ENCODE measurements around the gene CELA2A.
"Not testable (repeated sequence)": the region's sequence is repeated elsewhere in the genome, so short reads cannot be mapped to it uniquely, and the experiment has no call there.

CELA2A gene

DNA sequence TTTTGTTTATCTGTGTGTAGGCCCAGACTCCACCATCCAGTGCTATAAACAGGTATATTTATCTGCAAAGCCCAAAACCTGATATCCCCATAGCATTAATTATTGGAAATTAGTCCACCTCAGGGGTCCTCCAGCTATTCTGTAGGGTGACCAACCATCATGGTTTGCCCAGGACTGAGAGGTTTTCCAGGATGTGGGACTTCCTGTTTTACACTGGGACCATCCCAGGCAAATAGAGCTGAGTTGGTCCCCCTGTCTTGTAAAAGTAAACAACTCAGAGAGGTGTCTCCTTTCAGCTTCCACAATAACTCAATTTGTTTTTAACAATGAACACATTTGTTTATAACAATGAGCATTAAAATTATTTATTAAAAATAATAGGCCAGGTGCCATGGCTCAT, 11.6 kb downstream of the CELA2A start:
- no peak for DNase-seq (ENCODE audit: low spot score)

DNA sequence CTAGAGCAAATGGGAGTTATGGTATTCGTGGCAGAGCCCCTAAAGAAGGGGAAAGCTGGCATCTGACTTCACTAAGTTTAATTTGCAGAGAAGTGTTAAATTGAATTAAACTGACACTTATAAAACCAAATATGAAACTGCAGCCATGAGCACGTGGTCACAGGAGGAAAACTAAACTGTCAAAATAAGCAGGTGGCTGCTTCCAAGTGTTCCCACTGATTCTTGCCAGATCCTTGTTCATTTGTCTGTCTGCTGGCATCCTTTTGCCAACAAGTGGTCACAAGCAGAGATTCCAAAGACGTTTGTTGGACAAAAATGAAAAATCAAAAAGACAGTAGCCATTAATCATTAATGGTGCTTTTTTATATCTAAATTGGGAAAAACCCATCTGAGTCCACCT, 12.8 kb downstream of the CELA2A start:
- no peak for DNase-seq (ENCODE audit: low spot score)

DNA sequence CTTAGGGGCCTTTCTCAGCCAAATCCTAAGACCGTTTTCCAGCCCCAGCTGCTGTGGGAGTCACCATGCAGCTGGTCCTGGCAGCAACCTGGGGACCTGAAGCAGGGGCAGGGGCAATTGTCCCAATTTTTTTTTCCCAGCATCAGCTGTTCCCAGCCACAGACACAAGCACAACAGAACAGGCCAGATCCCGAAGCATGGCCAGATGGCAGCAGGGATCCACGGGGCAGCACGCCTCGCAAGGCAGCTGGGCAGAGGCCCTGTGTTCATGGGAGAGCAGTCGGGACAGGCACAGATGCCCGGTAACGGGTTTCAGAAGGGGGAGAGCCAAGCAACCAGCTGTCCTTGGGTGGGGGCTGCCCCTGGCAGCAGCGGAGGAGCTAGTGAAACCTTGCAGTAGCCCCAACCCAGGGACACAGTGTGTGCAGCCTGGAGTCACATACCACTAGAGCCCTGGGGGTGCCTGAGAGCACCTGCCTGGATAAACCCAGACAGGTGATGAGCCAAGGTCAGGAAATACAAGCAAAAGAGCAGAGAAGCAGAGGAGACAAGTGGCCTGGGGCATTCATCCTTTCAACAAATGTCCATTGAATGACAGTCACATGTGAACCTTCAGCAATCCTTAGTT, 13.4 kb downstream of the CELA2A start:
- DNase-seq (ENCODE audit: low spot score): not testable (repeated sequence)

DNA sequence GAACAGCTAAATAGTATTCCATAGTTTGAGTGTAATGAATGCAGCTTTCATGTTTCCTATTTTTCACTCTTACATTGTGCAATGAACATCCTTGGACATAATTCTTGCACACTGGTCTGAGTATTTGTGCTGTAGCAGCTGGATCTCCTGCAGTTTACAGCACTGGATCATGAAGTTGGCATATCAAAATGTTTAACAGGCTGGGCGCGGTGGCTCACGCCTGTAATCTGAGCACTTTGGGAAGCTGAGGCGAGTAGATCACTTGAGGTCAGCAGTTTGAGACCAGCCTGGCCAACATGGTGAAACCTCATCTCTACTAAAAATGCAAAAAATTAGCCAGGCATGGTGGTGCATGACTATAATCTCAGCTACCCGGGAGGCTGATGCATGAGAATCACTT, 14.5 kb downstream of the CELA2A start:
- DNase-seq (ENCODE audit: low spot score): not testable (repeated sequence)

DNA sequence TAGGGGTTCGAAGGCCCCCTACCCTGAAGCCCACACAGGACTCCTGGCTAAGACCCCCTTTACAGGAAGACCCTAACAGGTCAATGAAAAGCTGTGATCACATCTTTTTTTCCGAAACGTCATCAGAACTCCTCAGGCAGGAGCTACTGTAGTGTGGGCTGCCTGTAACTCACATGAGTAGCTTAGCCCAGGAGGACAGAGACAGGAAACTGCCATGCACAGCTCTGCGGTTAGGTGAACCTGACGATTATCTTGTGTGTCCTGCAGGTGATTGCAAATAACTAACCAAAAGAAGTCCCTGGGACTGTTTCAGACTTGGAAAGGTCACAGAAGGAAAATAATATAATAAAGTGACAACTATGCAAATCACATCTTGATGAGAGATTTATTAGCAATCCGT, 15.2 kb downstream of the CELA2A start:
- not testable (repeated sequence) for DNase-seq (ENCODE audit: low spot score)

DNA sequence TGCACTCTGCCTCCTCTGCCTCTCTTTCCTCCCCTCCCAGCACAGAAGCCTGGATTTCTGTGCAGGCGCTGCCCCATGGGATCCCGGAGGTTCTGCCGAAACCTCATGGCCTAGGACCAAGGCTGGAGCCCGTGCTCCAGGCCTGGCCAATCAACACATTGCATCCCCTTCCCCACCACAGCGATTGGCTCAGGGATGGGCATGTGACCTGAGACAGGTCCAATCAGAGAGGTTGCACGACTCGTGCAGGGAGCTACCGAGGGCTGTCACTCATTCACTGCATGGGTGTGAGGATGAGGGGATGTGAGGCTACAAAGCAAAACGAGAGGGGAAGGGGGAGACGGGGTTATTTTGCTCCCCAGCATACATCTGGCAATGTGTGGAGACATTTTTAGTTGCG, 16.1 kb downstream of the CELA2A start:
- no peak for DNase-seq (ENCODE audit: low spot score)

DNA sequence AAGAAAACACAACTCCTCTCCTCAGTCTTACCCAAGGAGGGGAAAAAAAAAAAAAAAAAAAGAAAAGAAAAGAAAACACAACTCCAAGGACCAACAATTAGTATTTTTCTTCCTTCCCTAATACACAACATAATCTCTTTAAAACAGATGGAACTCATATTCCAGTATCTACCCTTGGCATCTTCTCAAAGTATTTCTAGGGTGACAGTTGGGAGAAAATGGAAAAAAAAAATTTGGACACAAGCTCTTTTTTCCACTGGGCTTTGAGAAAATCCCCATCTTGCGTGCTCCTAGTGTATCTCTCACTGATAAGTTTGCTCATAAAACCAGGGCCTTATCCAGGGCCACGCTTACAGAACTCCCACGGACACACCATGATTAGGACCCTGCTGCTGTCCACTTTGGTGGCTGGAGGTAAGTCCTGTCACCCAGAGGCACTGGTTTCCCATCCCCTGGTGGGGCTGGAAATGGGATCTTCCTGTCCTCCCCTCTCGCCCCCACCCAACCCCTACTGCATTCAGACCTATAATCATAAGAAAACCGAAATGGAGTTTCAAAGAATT, 19.3 kb downstream of the CELA2A start, which contains the start of gene CELA2B:
Gene CELA2B (plus strand): TSS at position 353 of the 563 bp plus-strand sequence. CDS start 22 bp downstream, at position 375.
- DNase-seq (ENCODE audit: low spot score): no peak

DNA sequence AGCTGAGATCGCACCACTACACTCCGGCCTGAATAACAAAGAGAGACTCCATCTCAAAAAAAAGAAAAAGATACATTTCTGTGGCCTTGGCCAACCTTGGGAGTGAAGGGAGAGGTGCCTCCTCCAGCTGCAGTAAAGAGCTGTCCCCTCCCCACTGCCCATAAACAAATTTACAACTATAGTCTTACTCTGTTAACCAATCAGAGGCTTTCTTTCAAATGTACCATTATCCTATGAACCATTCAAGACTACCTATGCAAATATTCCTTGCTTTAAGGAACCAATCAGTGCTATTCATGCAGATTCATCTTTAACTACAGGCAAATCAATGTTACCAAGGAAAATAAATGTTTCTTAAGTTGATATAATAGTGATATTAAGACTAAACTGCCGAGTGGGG, 20.4 kb downstream of the CELA2A start:
- DNase-seq (ENCODE audit: low spot score): no peak

DNA sequence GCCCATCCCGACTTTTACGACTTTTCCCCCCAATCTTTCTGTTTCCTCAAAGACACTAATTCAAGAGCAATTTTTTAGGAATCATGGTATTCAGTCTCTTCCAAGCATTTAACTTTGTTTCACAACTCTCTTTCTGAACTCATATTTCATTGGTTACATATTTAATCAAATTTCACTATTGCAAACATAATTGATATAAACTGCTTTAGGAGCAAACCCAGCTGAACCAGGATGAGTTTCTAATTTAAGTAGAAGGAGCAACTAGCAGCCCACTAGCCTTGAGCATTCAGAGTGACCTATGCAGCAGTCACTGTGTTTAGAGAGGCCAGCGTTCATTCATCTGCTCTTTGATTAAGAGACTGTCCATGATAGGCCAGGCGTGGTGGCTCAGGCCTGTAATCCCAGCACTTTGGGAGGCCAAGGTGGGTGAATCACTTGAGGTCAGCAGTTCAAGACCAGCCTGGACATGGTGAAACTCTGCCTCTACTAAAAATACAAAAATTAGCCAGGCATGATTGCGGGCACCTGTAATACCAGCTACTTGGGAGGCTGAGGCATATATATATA, 21.2 kb downstream of the CELA2A start:
- no peak for DNase-seq (ENCODE audit: low spot score)

DNA sequence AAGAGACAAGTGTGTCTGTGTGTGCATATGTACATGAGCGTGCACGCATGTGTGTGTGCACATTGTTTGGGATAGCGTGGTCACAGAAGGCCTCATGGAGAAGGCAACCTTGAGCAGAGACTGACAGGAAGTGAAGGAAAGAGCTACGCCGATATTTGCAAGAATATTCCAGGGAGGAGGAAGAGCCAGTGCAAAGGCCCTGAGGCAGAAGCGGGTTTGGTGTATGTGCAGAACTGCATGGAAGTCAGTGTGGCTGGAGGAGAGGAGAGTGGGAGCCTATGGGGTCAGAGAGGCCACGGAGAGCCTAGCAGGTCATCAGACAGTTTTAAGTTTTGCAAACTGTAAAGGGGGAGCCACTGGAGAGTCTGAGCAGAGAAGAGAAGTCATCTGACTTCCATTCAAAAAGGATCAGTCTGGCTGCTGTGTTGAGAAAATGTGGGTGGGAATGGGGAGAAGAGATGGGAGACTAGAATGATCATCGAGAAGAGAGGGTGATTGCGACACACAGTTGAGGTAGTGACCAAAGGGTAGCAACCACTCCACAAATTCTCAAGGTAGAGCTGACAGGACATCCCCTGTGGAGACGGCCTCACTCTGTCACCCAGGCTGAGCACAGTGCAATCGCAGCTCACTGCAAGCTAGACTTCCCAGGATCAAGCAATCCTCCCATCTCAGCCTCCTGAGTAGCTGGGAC, 23.3 kb downstream of the CELA2A start:
- no peak for DNase-seq (ENCODE audit: low spot score)

DNA sequence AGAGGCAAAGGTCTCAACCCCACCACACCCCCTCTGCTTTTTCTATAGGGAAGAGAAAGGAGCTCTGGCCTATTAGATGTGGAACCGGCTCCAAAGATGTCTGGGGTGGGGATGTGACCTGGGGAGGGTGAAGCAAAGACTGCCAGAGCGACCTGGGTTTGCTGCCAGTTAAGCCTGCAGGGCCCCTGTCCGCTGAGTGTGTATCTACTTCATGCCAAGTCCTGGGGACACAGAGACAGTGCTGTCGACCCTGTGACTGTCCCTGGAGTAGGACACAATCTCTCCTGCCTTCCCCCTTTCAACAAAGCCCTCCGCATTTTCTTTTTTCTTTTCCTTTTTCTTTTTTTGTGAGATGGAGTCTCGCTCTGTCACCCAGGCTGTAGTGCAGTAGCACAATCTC, 25.9 kb downstream of the CELA2A start:
- not testable (repeated sequence) for DNase-seq (ENCODE audit: low spot score)

DNA sequence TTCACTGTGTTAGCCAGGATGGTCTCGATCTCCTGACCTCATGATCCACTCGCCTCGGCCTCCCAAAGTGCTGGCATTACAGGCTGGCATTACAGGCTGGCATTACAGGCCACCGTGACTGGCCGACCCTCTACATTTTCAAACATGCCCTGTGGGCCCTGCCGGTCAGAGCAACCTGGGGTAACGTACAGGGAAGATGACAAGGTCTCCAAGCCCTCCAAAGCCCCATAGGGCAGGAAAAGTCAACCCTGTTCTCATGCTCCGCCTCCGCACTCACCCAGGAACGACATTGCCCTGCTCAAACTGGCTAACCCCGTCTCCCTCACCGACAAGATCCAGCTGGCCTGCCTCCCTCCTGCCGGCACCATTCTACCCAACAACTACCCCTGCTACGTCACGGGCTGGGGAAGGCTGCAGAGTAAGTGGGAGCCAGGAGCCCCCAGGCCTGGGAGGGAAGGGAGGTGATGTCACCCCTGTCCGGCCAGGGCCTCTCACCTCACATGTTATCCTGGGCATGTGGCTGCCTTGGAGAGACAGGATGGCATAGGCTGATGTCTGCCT, 26.5 kb downstream of the CELA2A start:
- DNase-seq (ENCODE audit: low spot score): not testable (repeated sequence)

DNA sequence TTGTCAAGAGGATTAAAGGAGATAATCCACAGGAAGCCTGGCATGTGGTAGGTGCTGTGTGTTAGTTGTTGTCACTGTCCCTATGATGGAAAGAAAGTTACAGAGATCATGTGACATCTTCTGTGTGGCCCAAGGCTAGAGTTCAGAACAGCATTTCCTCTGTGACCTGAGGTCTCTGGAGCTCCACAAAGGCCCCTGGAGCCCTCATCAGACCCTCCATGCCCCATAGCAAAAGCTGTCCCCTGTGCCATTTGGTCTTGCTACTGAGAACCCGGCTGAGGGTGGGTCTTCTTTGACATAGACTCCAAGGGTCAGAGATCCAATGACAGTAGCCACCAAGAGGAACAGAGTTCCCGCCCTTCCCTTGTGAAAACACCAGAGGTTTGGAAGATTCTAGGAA, 27.4 kb downstream of the CELA2A start:
- DNase-seq (ENCODE audit: low spot score): no peak

DNA sequence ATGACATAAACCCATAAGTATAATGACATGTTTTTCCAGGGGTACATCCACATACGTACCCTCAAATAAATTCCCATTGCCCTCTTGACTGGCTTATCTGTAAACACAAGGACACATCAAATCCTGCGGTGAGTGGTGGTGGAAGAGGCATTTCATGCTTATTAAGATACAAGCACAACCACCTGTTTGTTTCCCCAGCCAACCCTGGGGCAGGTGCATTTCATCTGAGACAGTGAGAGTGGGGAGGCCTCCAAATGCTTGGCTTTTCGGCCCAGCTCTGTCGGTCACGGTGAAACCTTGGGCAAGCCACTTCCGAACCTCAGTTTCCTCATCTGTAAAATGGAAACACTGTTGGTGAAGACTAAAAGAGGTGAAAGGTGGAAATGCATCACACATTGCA, 27.9 kb downstream of the CELA2A start:
- DNase-seq (ENCODE audit: low spot score): not testable (repeated sequence)

DNA sequence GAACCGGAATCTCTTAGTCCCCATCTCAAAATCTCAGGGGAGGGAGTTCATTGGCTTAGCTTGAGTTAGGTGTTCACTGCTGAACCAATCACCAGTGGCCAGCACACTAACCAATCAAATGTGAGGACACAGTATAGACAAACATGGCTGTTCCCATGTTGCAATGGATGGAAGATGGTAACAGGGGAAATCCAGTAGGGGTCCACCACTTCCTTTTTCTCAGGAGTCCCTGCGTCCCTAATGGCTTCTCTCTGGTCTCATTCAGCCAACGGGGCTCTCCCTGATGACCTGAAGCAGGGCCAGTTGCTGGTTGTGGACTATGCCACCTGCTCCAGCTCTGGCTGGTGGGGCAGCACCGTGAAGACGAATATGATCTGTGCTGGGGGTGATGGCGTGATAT, 29.1 kb downstream of the CELA2A start:
- no peak for DNase-seq (ENCODE audit: low spot score)

DNA sequence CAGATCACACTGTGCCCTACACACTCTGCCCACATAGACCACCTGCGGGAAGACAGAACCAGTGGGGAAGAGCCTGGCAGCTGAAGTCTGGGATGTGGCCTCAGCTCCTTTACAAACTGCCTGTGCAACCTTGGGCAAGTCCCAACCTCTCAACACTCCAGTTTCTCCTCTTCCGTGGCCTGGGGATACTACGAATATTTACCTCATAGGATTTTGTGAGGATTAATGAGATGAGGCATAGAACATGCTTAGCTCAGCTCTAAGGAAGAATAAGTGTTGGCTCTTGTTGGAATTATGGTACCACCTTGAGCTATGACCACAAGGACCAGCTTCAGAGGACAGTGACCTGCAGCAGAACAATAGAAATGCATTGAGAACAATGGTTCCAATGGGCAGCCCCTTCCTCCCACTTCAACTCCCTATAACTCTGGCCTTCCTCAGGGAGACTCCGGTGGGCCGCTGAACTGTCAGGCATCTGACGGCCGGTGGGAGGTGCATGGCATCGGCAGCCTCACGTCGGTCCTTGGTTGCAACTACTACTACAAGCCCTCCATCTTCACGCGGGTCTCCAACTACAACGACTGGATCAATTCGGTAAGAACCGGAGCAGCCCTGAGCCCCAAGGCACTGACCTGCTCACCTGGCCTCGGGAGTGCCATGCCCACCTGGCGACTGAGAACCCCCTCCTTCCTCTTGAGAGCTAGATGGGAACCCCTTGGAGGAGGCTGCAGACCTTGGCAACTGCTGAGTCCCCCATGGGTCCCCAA, 30.5 kb downstream of the CELA2A start:
- not testable (repeated sequence) for DNase-seq (ENCODE audit: low spot score)

DNA sequence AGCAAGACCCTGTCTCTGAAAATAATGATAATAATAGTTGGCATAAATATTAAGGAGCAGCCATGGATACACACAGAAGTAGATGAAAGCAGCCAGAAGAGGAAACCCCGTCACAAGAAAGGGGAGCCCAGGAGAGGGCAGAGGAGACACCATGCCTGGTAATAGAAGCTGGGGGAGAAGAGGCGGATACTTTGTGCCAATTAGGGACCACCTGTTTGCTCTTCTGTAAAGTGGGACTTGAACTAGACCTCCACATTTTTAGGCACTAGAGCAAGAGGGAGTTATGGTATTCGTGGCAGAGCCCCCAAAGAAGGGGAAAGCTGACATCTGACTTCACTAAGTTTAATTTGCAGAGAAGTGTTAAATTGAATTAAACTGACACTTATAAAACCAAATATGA, 31.8 kb downstream of the CELA2A start:
- DNase-seq (ENCODE audit: low spot score): no peak

DNA sequence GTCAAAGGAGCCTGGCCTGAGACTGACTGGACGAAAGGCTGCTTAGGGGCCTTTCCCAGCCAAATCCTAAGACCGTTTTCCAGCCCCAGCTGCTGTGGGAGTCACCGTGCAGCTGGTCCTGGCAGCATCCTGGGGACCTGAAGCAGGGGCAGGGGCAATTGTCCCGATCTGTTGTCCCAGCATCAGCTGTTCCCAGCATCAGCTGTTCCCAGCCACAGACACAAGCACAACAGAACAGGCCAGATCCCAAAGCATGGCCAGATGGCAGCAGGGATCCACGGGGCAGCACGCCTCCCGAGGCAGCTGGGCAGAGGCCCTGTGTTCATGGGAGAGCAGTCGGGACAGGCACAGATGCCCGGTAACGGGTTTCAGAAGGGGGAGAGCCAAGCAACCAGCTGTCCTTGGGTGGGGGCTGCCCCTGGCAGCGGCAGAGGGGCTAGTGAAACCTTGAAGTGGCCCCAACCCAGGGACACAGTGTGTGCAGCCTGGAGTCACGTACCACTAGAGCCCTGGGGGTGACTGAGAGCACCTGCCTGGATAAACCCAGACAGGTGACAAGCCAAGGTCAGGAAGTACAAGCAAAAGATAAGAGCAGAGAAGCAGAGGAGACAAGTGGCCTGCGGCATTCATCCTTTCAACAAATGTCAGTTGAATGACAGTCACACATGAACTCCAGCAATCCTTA, 32.7 kb downstream of the CELA2A start:
- DNase-seq (ENCODE audit: low spot score): no peak

DNA sequence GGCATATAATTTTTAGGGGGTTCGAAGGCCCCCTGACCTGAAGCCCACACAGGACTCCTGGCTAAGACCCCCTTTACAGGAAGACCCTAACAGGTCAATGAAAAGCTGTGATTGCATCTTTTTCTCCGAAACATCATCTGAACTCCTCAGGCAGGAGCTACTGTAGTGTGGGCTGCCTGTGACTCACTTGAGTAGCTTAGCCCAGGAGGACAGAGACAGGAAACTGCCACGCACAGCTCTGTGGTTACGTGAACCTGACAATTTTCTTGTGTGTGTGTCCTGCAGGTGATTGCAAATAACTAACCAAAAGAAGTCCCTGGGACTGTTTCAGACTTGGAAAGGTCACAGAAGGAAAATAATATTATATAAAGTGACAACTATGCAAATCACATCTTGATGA, 34.5 kb downstream of the CELA2A start:
- DNase-seq (ENCODE audit: low spot score): not testable (repeated sequence)

DNA sequence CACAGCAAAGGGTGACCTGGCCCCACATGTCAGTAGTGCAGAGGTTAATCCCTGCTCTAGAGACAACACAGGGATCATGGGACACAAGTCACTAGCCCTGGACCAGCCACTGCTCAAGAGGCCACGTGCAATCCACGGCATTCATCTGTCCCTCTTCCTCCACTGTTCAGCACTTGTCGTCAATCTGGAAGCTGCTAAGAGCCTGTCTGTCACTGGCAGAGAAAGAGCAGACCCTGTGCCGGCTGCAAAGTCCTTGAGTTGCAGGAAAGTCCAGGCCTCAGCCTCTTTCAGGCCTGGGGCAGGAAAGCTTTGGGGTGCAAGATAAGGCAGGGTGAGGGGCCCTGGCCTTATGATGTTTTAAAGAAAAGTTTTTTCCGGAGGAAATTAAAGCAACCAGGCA, 36.1 kb downstream of the CELA2A start:
- no peak for DNase-seq (ENCODE audit: low spot score)

DNA sequence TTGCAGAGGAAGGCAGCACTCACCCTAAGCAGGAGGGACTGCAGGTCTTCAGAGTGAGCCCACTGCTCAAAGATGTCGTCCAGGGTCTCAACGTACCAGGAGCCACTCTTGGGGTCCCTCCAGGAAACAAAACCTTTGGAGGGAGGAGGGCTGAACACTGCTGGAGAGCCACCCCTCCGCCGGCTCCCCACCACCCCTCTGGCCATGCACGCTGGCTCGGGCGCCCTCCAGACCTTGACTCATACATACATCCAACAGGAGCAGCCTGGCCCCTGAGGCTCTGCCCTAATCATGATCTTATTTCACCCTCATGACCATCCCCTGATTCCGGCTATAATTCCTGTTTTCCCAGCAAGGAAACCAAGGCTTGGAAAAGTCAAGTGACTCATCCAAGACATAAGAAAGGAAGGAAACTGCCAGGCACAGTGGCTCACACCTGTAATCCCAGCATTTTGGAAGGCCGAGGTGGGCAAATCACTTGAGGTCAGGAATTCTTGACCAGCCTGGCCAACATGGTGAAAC, 37.4 kb downstream of the CELA2A start:
- DNase-seq (ENCODE audit: low spot score): no peak

Data from CD4-positive, alpha-beta T cell treated with Interleukin-15 for 4 hours (primary cell).